NCI-H2196 treated with DMSO at 0.1 percent for 48 hours (cell line): Measurements from ENCODE around the gene TMEM92.
"Not testable (repeated sequence)": the region's sequence is repeated elsewhere in the genome, so short reads cannot be mapped to it uniquely, and the experiment has no call there.

Experiments
- DNase-seq: peaks from one replicate; lab custom pipeline; 2025; ENCODE audit not compliant: unreplicated experiment; lab: John Stamatoyannopoulos, UW

The TMEM92 gene

GRCh38 chr17:50273654-50274040, 619 bp upstream of the TMEM92 start:
- no peak for DNase-seq

- no peak for DNase-seq
These were observed 593 bp downstream of the TMEM92 start for GRCh38 chr17:50274897-50275221.

DNA sequence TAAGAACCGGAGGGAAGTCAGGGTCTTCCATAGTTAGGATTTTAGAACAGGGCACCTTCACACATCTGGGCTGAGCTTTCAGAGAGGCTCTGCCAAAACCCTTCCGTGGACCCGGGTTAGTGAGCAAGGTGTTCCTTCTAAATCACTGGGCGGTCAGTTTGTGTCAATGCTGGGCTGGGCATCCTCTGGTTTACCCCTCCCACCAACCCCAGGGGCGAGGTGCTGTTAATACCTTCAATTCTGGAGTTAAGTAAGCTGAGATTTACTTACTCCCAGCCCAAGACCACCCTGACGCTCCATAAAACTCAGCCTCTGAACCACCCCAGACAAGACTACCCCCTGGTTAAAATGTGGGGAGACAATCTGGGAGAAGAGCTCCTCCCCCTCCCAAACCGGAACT, 1.0 kb downstream of the TMEM92 start:
- no peak for DNase-seq

DNA sequence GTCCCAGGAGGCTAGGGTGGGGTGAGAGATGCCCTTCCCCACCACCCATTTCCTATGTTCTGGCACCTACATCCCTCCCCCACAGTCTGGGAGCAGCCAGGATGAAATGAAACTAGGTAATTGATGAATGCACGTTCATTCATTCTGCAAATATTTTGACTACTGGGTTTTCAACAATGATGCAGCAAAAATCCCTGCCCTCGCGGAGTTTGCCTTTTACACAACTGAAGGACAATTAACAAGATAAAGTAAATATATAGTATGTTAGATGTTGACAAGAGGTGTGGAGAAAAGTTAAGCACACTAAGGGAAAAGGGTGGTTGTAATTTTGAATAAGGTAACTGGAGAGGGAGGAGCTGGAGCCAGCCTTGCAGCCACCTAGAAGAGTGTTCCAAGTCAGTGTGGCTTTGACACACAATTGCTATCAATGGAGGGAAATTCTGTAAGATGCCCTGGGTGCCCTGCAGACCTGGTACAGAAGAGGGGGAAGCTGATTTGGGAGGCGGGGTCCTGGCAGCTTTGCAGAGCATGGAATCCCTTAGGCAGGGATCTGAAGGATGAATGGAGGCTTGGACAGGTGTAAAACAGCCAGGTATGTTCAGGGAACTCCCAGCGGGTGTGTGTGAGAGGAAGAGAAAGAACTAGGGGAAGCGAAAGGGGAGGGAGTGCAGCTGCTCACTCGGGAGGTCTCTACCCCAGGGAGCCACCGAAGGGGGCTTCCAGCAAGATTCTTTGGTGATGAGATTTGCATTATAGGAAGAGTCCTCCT, 2.5 kb downstream of the TMEM92 start:
- no peak for DNase-seq

DNA sequence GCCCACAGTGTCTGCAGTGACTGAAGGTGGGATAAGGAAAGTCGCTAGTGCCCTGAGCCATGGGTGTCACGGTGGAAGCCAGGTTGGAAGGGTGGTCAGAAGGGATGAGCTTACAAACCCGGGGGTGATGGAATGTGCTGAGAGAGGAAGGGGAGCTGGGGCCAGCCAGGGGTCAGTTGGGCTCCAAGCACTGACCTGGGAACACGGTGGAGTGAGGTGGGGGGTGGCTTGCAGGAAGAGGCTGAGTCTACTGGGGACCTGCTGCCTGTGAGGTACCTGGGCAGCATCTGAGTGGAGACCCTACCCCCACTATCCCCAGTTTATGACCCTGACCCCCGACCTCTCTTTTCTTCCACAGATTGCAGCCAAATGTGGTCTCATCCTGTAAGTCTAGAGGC, 3.1 kb downstream of the TMEM92 start:
- no peak for DNase-seq

- no peak for DNase-seq
These were observed 4.4 kb downstream of the TMEM92 start for GRCh38 chr17:50278526-50279180.

DNA sequence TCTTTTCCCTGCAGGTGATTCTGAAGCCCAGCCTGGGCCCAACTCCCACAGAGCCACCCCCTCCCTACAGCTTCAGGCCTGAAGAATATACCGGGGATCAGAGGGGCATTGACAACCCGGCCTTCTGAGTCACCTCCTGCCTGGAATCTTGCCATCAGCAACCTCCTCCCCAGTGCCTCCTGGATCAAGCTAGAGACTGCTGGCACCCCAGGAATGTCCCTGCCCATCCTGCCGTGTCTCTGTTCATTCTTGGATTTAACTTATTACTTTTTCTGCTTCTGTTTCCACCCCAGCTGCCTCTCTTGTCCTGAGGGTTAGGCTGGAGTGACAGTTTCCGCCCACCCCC, 4.9 kb downstream of the TMEM92 start:
- no peak for DNase-seq

- no peak for DNase-seq
These were observed 5.4 kb downstream of the TMEM92 start for GRCh38 chr17:50279639-50280038.

DNA sequence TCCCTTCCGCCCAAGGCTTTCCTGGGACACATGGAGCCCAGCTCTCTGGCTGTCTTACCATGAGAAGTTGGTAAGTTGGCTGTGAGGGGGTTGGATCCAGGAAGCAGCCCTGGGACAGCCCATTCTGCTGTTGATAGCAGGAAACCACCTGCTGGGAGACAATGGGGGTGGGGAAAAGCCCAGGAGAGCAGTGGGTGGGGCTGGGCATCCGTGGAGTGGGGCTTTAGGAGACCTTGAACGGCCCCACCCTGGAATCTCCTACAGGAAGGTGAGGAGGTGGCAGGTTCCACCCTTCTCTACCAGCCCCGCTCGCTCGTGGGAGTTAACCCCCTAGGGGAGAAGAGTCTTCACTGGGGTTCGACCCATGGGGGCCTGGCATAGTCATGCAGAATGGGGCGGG, 5.8 kb downstream of the TMEM92 start:
- no peak for DNase-seq

DNA sequence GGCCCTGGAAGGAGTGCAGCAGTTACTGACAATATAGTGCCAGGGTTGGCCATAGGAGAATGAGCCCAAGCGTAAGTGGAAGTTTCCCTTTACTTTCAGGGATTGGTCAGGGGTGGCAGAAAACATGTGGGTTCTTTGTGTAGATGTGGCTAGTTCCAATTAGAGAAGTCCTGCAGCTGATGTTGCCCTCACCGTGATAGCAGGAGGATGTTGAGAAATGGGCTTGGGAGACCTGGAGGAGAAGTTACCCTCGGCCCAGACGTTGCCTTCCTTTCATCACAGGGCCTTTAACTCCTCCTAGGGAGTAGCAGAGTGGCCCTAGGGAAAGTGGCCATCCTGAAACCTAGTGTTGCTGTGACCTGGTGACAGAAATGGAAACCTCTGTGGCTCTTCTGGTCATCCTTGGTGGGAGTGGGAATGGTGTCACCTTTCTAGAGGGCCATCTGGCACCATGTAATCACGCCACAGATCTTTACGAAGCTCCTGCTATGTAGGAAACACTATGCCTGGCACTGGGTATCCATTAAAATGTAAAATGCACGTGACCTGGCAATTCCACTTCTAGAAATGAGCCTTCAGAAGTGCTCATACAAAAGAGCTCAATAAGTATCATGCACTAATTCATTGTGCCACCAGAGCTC, 6.7 kb downstream of the TMEM92 start:
- no peak for DNase-seq

DNA sequence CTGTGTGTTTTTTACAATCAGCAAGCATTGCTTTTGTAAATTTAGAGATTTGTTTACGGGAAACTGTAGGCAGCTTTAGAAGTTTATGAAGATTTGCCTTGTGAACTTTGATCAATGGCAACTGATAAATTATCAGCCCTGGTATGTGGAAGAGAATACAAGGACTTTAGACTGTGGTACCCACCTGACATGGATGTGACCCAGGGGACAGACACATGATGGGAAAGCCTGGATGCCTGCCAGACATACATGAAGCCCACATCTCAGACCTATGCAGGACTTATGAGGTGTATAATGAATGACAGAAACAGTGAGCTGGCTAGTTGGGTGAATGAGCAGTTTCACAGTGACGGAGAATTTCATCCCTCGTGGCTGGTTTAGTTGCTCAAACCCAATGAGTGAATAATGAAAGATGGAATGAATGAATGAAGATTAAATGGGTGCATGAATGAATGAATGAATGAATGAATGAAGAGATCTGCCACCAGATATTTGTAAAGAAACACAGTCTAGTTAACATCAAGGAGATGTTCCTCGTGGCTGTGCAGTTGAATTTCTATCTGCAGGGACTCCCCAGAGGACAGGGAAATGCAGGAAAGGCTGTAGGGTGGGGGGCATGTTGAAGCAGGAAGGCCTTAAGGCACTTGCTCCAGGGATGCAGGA, 7.6 kb downstream of the TMEM92 start:
- no peak for DNase-seq

- DNase-seq: no peak
These were observed 9.0 kb downstream of the TMEM92 start for GRCh38 chr17:50283246-50283645.

GRCh38 chr17:50283714-50284113, 9.4 kb downstream of the TMEM92 start:
- DNase-seq: no peak

DNA sequence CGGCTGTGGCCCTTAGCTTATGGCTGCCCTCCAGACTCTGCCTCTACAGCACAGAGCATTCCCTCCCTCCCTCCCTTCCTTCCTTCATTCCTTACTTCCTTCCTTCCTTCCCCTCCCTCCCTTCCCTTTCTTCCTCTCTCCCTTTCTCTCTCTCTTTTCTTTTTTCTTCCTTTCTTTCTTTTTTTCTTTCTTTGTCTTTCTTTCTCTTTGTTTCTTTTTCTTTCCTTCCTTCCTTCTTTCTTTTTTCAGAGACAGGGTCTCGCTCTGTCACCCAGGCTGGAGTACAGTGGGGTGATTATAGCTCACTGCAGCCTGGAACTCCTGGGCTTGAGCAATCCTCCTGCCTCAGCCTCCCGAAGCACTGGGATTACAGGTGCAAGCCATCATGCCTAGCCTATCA, 11.7 kb downstream of the TMEM92 start:
- no peak for DNase-seq

DNA sequence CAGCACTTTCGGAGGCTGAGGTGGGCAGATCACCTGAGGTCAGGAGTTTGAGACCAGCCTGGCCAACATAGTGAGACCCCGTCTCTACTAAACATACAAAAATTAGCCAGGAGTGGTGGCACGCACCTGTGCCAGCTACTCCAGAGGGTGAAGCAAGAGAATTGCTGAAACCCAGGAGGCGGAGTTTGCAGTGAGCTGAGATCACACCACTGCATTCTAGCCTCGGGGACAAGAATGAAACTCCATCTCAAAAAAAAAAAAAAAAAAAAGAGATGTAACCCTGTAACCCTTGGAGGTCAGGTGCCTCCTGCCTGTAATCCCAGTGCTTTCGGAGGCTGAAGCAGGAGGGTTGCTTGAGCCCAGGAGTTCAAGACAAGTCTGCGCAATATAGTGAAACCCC, 13.0 kb downstream of the TMEM92 start:
- not testable (repeated sequence) for DNase-seq

GRCh38 chr17:50288306-50288705, 14.0 kb downstream of the TMEM92 start:
- DNase-seq: no peak

GRCh38 chr17:50289278-50289677, 15.0 kb downstream of the TMEM92 start:
- DNase-seq: no peak

DNA sequence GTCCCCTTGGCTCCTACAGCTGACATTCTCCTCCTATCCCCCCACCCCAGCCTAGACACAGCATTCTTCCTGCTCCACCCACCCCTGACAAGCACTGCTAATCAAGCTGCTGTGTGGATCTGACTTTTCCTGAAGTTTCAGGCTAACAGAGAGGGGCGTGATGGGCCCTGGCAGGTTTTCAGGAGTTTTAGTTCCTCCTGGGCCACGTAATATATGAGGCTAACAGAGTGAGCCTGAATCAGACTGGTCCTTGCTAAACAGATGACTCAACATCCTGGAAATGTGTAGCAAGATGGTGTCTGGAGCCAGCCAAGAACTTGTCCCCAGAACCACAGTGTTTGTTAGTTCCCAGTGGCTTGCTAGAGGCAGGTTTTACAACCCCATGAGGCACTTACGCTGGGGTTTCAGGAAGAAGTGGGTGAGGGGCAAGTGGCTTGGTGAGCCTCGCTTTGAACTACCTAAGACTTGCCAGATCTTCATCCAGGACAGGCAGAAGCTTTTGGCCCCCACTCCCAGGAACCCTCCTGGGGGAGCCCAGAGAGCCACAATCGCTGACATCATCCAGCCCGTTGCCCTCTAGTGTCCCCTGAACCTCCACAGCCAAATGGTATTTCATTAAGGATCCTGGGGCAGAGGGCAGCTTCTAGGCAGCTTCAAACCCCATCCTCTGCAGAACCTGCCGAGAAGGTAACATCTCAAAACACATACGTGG, 15.9 kb downstream of the TMEM92 start:
- no peak for DNase-seq

DNA sequence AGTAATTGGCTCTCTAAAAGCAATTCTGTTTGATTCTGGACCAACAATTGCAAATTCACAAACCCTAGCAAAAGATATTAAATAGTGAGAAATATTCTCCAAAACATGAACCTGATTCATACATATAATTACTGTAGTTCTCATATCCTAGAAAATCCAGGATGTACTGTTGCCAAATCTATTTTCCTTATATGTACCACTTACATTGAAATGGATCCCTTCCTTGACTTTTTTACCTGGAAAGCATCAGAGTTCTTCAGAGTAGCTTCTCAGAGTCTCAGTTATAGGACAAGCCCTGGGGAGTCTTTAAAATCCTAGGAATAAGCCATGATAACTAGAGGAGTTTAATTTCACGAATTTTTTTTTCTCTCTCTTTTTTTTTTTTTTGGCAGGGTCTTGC, 16.7 kb downstream of the TMEM92 start:
- DNase-seq: no peak

GRCh38 chr17:50292465-50292864, 18.2 kb downstream of the TMEM92 start:
- no peak for DNase-seq

DNA sequence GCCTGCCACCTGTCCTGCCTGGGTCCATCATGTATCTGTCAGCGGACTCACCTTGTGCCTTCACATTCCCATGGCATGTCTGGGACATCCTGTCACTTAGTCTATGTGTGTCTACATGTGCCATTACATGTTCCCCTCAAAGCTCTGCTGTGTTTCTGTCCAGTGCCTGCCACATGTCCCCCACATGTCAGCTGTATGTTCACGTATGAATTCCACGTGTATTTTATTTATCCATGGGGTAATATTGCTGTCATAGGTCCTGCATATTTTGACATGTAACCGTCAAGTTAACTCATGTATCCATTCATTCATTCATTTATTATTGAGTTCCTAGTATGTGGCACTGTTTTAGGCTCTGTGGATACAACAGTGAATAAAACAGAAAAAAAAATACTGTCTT, 20.8 kb downstream of the TMEM92 start:
- no peak for DNase-seq
